ENCODE results near the gene ACKR2. TPM values are rescaled to one million over a fixed set of nuclear protein-coding genes. Genes with fewer than 3 reads are reported as not detected.

ACKR2 gene
- total and polyA plus RNA-seq, 2 of the 13 experiments (the other 11 are each of a cell fraction or from before 2014, with no cell fraction given), result 1.1 to 1.9 TPM

GRCh38 chr3:42855547-42856380 lies 46.5 kb downstream of the ACKR2 start (continued):
- TF ChIP-seq ZNF768 (CRISPR knock-in tag; IDR thresholded peaks at IDR 0.05), result no peak
- TF ChIP-seq CENPX (CRISPR knock-in tag; IDR thresholded peaks at IDR 0.05), result no peak
- peak; percentile 81 for TF ChIP-seq TEAD3 (CRISPR knock-in tag; optimal IDR thresholded peaks at IDR 0.05; ENCODE audit: borderline replicate concordance)
- TF ChIP-seq ZNF34 (CRISPR knock-in tag; IDR thresholded peaks at IDR 0.05; ENCODE audit: borderline replicate concordance), result no peak
- TF ChIP-seq CBX5 (CRISPR knock-in tag; IDR thresholded peaks at IDR 0.05; ENCODE audit: borderline replicate concordance), result peak; percentile 77; the same call in 1 of the 2 replicates
- TF ChIP-seq ZMYM3 (CRISPR knock-in tag; IDR thresholded peaks at IDR 0.05), result peak; percentile 8; the same call in 1 of the 2 replicates
- peak; percentile 32 for TF ChIP-seq DRAP1 (CRISPR knock-in tag; IDR thresholded peaks at IDR 0.05)
- TF ChIP-seq ZSCAN31 (CRISPR knock-in tag; IDR thresholded peaks at IDR 0.05; ENCODE audit: low read depth), result peak; percentile 65; the same call in 1 of the 2 replicates
- no peak for TF ChIP-seq RAD51 (IDR thresholded peaks at IDR 0.05; ENCODE audit: borderline replicate concordance)
- TF ChIP-seq SOX5 (CRISPR knock-in tag; IDR thresholded peaks at IDR 0.05; ENCODE audit: borderline replicate concordance), result peak; percentile 85
- TF ChIP-seq MAX (IDR thresholded peaks at IDR 0.05), result peak; percentile 88
- peak; percentile 62; the same call in 1 of the 2 replicates for TF ChIP-seq KAT7 (CRISPR knock-in tag; IDR thresholded peaks at IDR 0.05; ENCODE audit: borderline replicate concordance)
- peak; percentile 71; the same call in 1 of the 2 replicates for TF ChIP-seq SAP130 (CRISPR knock-in tag; IDR thresholded peaks at IDR 0.05; ENCODE audit: low read depth)

- H3K4me3 ChIP-seq (replicated peaks in 1 of 3; ENCODE audit: insufficient read depth in 1 of 3, low read depth in 2 of 3, low read length in 3 of 3), result 0 out of 6 replicates have a peak overlapping the region, but pooled peaks of 1 of the 3 experiments have one; percentile 39
- peaks cover 66% of the 10 kb centered on the region for H3K4me1 ChIP-seq (ENCODE audit: insufficient read depth, low read length)
- DNase-seq (ENCODE audit: low spot score), result no peak
- no peaks in the 10 kb centered on the region for H3K79me2 ChIP-seq (ENCODE audit: insufficient read depth, low read length)
- peak overlapping the region; percentile 73 for H3K4me2 ChIP-seq (ENCODE audit: low read depth, low read length)
- no TSS peak for BruUV-seq (replicated peaks)
- ChIA-PET CTCF (ENCODE audit: low intra/inter-chr PET ratio, low total read pairs) (no interaction called here), POLR2A (interaction anchor here (1.1 to 2.7 kb wide), 6 partner anchors 10 to 53 kb away, joined by 3 to 32 read pairs (median 10); partner anchors contain the start of genes CYP8B1 and HIGD1A)
- no peaks in the 10 kb centered on the region; the same call in 1 of the 2 replicates for H3K9me3 ChIP-seq (ENCODE audit: low read length)
- ATAC-seq, result no peak
- no peak for FAIRE-seq
- H4K20me1 ChIP-seq (ENCODE audit: insufficient read depth, low read length), result no peaks in the 10 kb centered on the region
- no peaks in the 10 kb centered on the region for H3K36me3 ChIP-seq (replicated peaks in 1 of 2; ENCODE audit: control insufficient read depth in 1 of 2, insufficient read depth in 2 of 2, low read length in 2 of 2)
- TF ChIP-seq ZNF121 (CRISPR knock-in tag; IDR thresholded peaks at IDR 0.05), result no peak
- TF ChIP-seq YY1 (IDR thresholded peaks at IDR 0.05; ENCODE audit: insufficient read depth, insufficient replicate concordance, low read depth, low read length), result no peak
- TF ChIP-seq ZNF766 (CRISPR knock-in tag; IDR thresholded peaks at IDR 0.05; ENCODE audit: borderline replicate concordance), result no peak
- TF ChIP-seq YEATS4 (CRISPR knock-in tag; IDR thresholded peaks at IDR 0.05; ENCODE audit: borderline replicate concordance), result 0 out of 2 replicates have a peak, but pooled peaks have one; percentile 3
- no peak for TF ChIP-seq ZNF496 (CRISPR knock-in tag; IDR thresholded peaks at IDR 0.05; ENCODE audit: insufficient replicate concordance)
- no peak for TF ChIP-seq ZNF740 (CRISPR knock-in tag; IDR thresholded peaks at IDR 0.05)
- no peak for TF ChIP-seq ZNF576 (CRISPR knock-in tag; IDR thresholded peaks at IDR 0.05)
- peak overlapping the region; percentile 68 for H3K9ac ChIP-seq (ENCODE audit: insufficient read depth, low read depth, low read length)
- no peaks in the 10 kb centered on the region for H3K27me3 ChIP-seq (ENCODE audit: control insufficient read depth in 1 of 2, insufficient read depth in 2 of 2, low read length in 2 of 2)
- peak overlapping the region; percentile 98 for H3K27ac ChIP-seq (ENCODE audit: extremely low read length, insufficient read depth, low read length)
- in situ Hi-C loops (cut with HindIII; ENCODE audit: extremely low pct_ligation_motif_present, low pct_unique_long_range_greater_than_20kb) (no loop called here), intact Hi-C loops (cut with micrococcal nuclease; ENCODE audit: unreplicated experiment) (no loop called here)
- WGBS (ENCODE audit: low lambda C conversion rate), result 87% methylated on average over 3 of the region's 3 CpGs
- no peak overlapping the region for H2AFZ ChIP-seq (ENCODE audit: low read length)
Observed at GRCh38 chr3:42856544-42856943, 47.3 kb downstream of the ACKR2 start.
